ENCODE measurements around the gene MRLN.
A peak's percentile ranks its signal among the peaks of the same experiment; 100 is the strongest.

GRCh38 chr10:59719374-59719773, 33.9 kb downstream of the MRLN start:
- TF ChIP-seq CTCF (IDR thresholded peaks at IDR 0.05; ENCODE audit: low read depth, low read length) = peak; percentile 13
- no peak for TF ChIP-seq MAX (IDR thresholded peaks at IDR 0.05; ENCODE audit: low read depth, low read length)

Data from NB4 (cell line).